Motor neuron (in vitro differentiated cells): ENCODE results near the gene RFC2. TPM values are rescaled to one million over a fixed set of nuclear protein-coding genes. Genes with fewer than 3 reads are reported as not detected.
"Not testable (repeated sequence)": the region's sequence is repeated elsewhere in the genome, so short reads cannot be mapped to it uniquely, and the experiment has no call there.

Experiments used
- ATAC-seq, 8 experiments: fragments of 200-7000 bp; cut with Tn5 transposase; replicated peaks in 6 of 8; 2 replicates each; pipeline ENCODE4 v1.8.0; 2021; ENCODE audit warnings: mild to moderate bottlenecking in 8 of 8, moderate library complexity in 8 of 8
- H3K27ac ChIP-seq, 2 donors: fragments of 250-450 bp; sonication (Bioruptor Pico); 2 replicates each; pipeline ENCODE4 v1.9.0; 2021; ENCODE audit warnings: antibody characterized with exemption in 2 of 2, mild to moderate bottlenecking in 2 of 2, moderate library complexity in 1 of 2
- H3K4me1 ChIP-seq, 2 donors: fragments of 250-450 bp; sonication (Bioruptor Pico); replicated peaks in 1 of 2; 2 replicates each; pipeline ENCODE4 v1.6.1; 2021; ENCODE audit warnings: antibody characterized with exemption in 2 of 2, mild to moderate bottlenecking in 2 of 2, moderate library complexity in 1 of 2
- H3K4me3 ChIP-seq, 5 donors: fragments of 250-450 bp; sonication (Bioruptor Pico); 2 replicates each; pipeline ENCODE4 v1.9.0; 2021; ENCODE audit warnings: antibody characterized with exemption in 5 of 5, mild to moderate bottlenecking in 5 of 5, moderate library complexity in 4 of 5
- WGBS, 10 experiments: fragments of 450-650 bp; shearing (Covaris generic); methylation state at CpG; one replicate each; pipeline ENCODE4 v1.0.0; 2022; 5-methylcytosine and 5-hydroxymethylcytosine counted together
- in situ Hi-C, 9 experiments: fragments of 400-800 bp; cut with MboI; loops; one replicate each; pipeline ENCODE4 v1.15.0; 2021; ENCODE audit warnings: low sequenced_read_pairs in 9 of 9, low pct_unique_long_range_greater_than_20kb in 2 of 9; ENCODE audit not compliant: unreplicated experiment in 9 of 9
- total RNA-seq, 8 experiments: library from RNA; unstranded; fragments of 300-600 nt; gene quantifications; 2 replicates each; pipeline versions ENCODE4 v1.2.3 to v1.2.4, GENCODE V29; 2022

Gene RFC2
- total RNA-seq, 8 experiments from 2014 or later: 10.3 to 53.0 (median 18.7) TPM

GRCh38 chr7:74203956-74204618 lies 50.1 kb downstream of the RFC2 start:
- Histone ChIP-seq H3K4me3 (no peak overlapping the region), H3K27ac (no peak overlapping the region), H3K4me1 (no peaks in the 10 kb centered on the region)
- ATAC-seq: no peak
- 100% methylated on average over 1 of the region's 1 CpG; no CpG with 5 or more reads in 8 of the 10 experiments for WGBS, 10 experiments
- in situ Hi-C loops: loop anchor here in 4 of 9 experiments (25.0 kb wide), 2 partner anchors 183 to 342 kb away; partner anchors contain the start of gene TMEM270 (in 1 of the 4)

GRCh38 chr7:74202841-74203556 lies 51.2 kb downstream of the RFC2 start:
- in situ Hi-C loops: loop anchor here in 4 of 9 experiments (25.0 kb wide), 2 partner anchors 184 to 341 kb away; partner anchors contain the start of gene TMEM270 (in 1 of the 4)
- no peaks in the 10 kb centered on the region for H3K4me1 ChIP-seq
- no peak overlapping the region for H3K4me3 ChIP-seq
- H3K27ac ChIP-seq: no peak overlapping the region
- ATAC-seq: peak in 5 of 8 experiments; percentile 6 to 36 (median 29)
- 24 to 92% (median 48%) methylated on average over 2 to 12 of the region's 12 CpGs for WGBS, 10 experiments

GRCh38 chr7:74199551-74200355 lies 54.4 kb downstream of the RFC2 start:
- no peak for ATAC-seq
- no peak overlapping the region for H3K4me3 ChIP-seq
- in situ Hi-C loops: loop anchor here in 4 of 9 experiments (25.0 kb wide), 2 partner anchors 188 to 337 kb away; partner anchors contain the start of gene TMEM270 (in 2 of the 4)
- no peak overlapping the region for H3K27ac ChIP-seq
- 67 to 92% (median 87%) methylated on average over 4 to 13 of the region's 19 CpGs; no CpG with 5 or more reads in 2 of the 10 experiments for WGBS, 10 experiments
- H3K4me1 ChIP-seq: no peaks in the 10 kb centered on the region

GRCh38 chr7:74197449-74198124 lies 56.6 kb downstream of the RFC2 start:
- in situ Hi-C loops: loop anchor here in 1 of 9 experiments (25.0 kb wide), 1 partner anchor 335 kb away; the partner anchor contains the start of gene TMEM270
- 72 to 100% (median 86%) methylated on average over 2 to 4 of the region's 9 CpGs; no CpG with 5 or more reads in 4 of the 10 experiments for WGBS, 10 experiments

GRCh38 chr7:74195968-74196654 lies 58.1 kb downstream of the RFC2 start:
- in situ Hi-C loops: loop anchor here in 1 of 9 experiments (25.0 kb wide), 1 partner anchor 334 kb away; the partner anchor contains the start of gene TMEM270
- ATAC-seq: peak in 2 of 8 experiments; percentile 15 to 33
- not testable (repeated sequence) for H3K27ac ChIP-seq, H3K4me3 ChIP-seq, H3K4me1 ChIP-seq
- WGBS, 10 experiments: no CpG with 5 or more reads among the region's 19 CpGs

More at GRCh38 chr7:74197449-74198124, 56.6 kb downstream of the RFC2 start:
- H3K4me3 ChIP-seq: no peak overlapping the region
- no peak overlapping the region for H3K27ac ChIP-seq
- ATAC-seq: no peak
- no peaks in the 10 kb centered on the region for H3K4me1 ChIP-seq

GRCh38 chr7:74195139-74195860 lies 58.9 kb downstream of the RFC2 start:
- WGBS, 10 experiments: 90 to 100% (median 100%) methylated on average over 1 to 2 of the region's 23 CpGs; no CpG with 5 or more reads in 7 of the 10 experiments
- in situ Hi-C loops: loop anchor here in 1 of 9 experiments (25.0 kb wide), 1 partner anchor 333 kb away; the partner anchor contains the start of gene TMEM270

GRCh38 chr7:74194686-74195085 lies 59.5 kb downstream of the RFC2 start:
- no peaks in the 10 kb centered on the region for H3K4me1 ChIP-seq
- ATAC-seq: no peak
- H3K4me3 ChIP-seq: no peak overlapping the region
- in situ Hi-C loops: loop anchor here in 1 of 9 experiments (25.0 kb wide), 1 partner anchor 332 kb away; the partner anchor contains the start of gene TMEM270
- 24 to 100% (median 90%) methylated on average over 1 to 14 of the region's 14 CpGs; no CpG with 5 or more reads in 3 of the 10 experiments for WGBS, 10 experiments
- no peak overlapping the region for H3K27ac ChIP-seq

More at GRCh38 chr7:74195139-74195860, 58.9 kb downstream of the RFC2 start:
- H3K4me3 ChIP-seq, H3K27ac ChIP-seq, H3K4me1 ChIP-seq: not testable (repeated sequence)
- peak in 1 of 8 experiments; percentile 19 for ATAC-seq

GRCh38 chr7:74193913-74194312 lies 60.3 kb downstream of the RFC2 start:
- ATAC-seq: no peak
- Histone ChIP-seq H3K4me3 (no peak overlapping the region), H3K27ac (no peak overlapping the region), H3K4me1 (no peaks in the 10 kb centered on the region)
- 67 to 100% (median 100%) methylated on average over 1 to 6 of the region's 7 CpGs; no CpG with 5 or more reads in 1 of the 10 experiments for WGBS, 10 experiments
- in situ Hi-C loops: loop anchor here in 1 of 9 experiments (25.0 kb wide), 1 partner anchor 332 kb away; the partner anchor contains the start of gene TMEM270

- in situ Hi-C loops: loop anchor here in 1 of 9 experiments (25.0 kb wide), 1 partner anchor 331 kb away; the partner anchor contains the start of gene TMEM270
- no peaks in the 10 kb centered on the region for H3K4me1 ChIP-seq
- ATAC-seq: no peak
- 85 to 100% (median 95%) methylated on average over 1 to 7 of the region's 8 CpGs; no CpG with 5 or more reads in 3 of the 10 experiments for WGBS, 10 experiments
- H3K4me3 ChIP-seq: no peak overlapping the region
- H3K27ac ChIP-seq: no peak overlapping the region
These were observed 61.1 kb downstream of the RFC2 start for GRCh38 chr7:74193054-74193453.

GRCh38 chr7:74191231-74191630 lies 63.0 kb downstream of the RFC2 start:
- no peak overlapping the region for H3K4me3 ChIP-seq
- in situ Hi-C loops: loop anchor here in 1 of 9 experiments (25.0 kb wide), 1 partner anchor 329 kb away; the partner anchor contains the start of gene TMEM270
- 82 to 98% (median 91%) methylated on average over 4 to 9 of the region's 9 CpGs; no CpG with 5 or more reads in 2 of the 10 experiments for WGBS, 10 experiments
- no peak overlapping the region for H3K27ac ChIP-seq
- peaks cover 0 to 2% of the 10 kb centered on the region in 2 donors for H3K4me1 ChIP-seq
- ATAC-seq: no peak

GRCh38 chr7:74190259-74190658 lies 63.9 kb downstream of the RFC2 start:
- Histone ChIP-seq H3K4me3 (no peak overlapping the region), H3K27ac (no peak overlapping the region), H3K4me1 (peaks cover 0 to 2% of the 10 kb centered on the region in 2 donors)
- ATAC-seq: no peak
- WGBS, 10 experiments: 80 to 100% (median 100%) methylated on average over 2 to 7 of the region's 7 CpGs; no CpG with 5 or more reads in 1 of the 10 experiments
- in situ Hi-C loops: loop anchor here in 1 of 9 experiments (25.0 kb wide), 1 partner anchor 328 kb away; the partner anchor contains the start of gene TMEM270
